ENCODE measurements around the gene ZCCHC13. TPM values are rescaled to one million over a fixed set of nuclear protein-coding genes. Genes with fewer than 3 reads are reported as not detected.

The ZCCHC13 gene
- total and polyA plus RNA-seq, 4 donors: not detected

GRCh38 chrX:74338852-74339251, 34.9 kb downstream of the ZCCHC13 start:
- Histone ChIP-seq H3K9me3 (ENCODE audit: control insufficient read depth in 4 of 4, low read length in 3 of 4) (no peaks in the 10 kb centered on the region), H3K9ac (ENCODE audit: low read depth in 1 of 2, low read length in 2 of 2) (no peak overlapping the region), H3K27ac (ENCODE audit: low read depth in 1 of 2, low read length in 2 of 2) (no peak overlapping the region), H3K4me1 (ENCODE audit: control insufficient read depth in 4 of 4, insufficient read depth in 4 of 4, low read length in 3 of 4) (no peaks in the 10 kb centered on the region), H3K4me3 (ENCODE audit: low read depth in 1 of 3, low read length in 3 of 3) (no peak overlapping the region), H3K36me3 (ENCODE audit: control insufficient read depth in 4 of 4, insufficient read depth in 3 of 4, low read depth in 1 of 4, low read length in 3 of 4) (no peaks in the 10 kb centered on the region), H3K27me3 (ENCODE audit: control insufficient read depth in 4 of 4, insufficient read depth in 4 of 4, low read length in 3 of 4) (peaks cover 0 to 2% (median 0%) of the 10 kb centered on the region in 4 donors)
- TF ChIP-seq FOXA2 (IDR thresholded peaks at IDR 0.05) (no peak), RAD21 (IDR thresholded peaks at IDR 0.05) (no peak), ATF3 (IDR thresholded peaks at IDR 0.05) (no peak), MAX (IDR thresholded peaks at IDR 0.05) (no peak), HNF4A (conservative IDR thresholded peaks at IDR 0.05) (no peak), GABPA (IDR thresholded peaks at IDR 0.05 in 1 of 2, conservative IDR thresholded peaks at IDR 0.05 in 1 of 2) (no peak), TAF1 (conservative IDR thresholded peaks at IDR 0.05) (no peak), JUND (IDR thresholded peaks at IDR 0.05) (no peak), EGR1 (IDR thresholded peaks at IDR 0.05; ENCODE audit: low read depth in 2 of 2) (no peak), CTCF (IDR thresholded peaks at IDR 0.05; ENCODE audit: low read depth, low read length, missing input control) (no peak), YY1 (IDR thresholded peaks at IDR 0.05) (no peak), REST (IDR thresholded peaks at IDR 0.05) (no peak), SP1 (IDR thresholded peaks at IDR 0.05) (no peak), RXRA (IDR thresholded peaks at IDR 0.05) (no peak), NR2F2 (IDR thresholded peaks at IDR 0.05) (no peak), ZBTB33 (IDR thresholded peaks at IDR 0.05) (no peak), HNF4G (IDR thresholded peaks at IDR 0.05) (no peak), FOXA1 (IDR thresholded peaks at IDR 0.05) (no peak)
- no peak for DNase-seq (ENCODE audit: low spot score)
